ENCODE data around the gene NPC2. TPM values are rescaled to one million over a fixed set of nuclear protein-coding genes. Genes with fewer than 3 reads are reported as not detected.

Gene NPC2
- total RNA-seq, 1 experiment from 2014 or later, result 137 TPM

DNA sequence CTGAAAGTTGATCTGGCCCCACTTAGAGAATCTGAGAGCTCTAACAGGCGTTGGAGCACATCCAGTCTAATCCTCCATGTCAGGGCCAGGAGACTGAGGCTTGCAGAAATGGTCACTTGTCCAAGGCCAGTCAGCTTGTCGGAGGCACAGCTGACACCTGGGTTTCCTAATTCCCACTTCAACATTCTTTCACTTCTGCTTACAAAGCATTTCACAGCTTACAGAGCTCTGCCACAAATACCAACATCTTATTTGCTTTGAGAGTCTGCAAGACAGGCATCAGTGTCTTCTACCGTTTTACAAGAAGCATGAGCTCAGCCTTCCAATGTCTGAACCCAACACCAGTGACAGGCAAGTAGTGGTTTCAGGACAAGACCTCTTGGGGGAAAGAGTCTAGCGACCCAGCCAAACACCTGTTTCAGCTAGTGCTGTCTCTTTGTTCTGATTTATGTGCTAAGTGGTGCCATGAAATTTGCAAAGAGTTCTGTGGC, 32.3 kb upstream of the NPC2 start:
- H3K9me3 Mint-ChIP-seq, result no peaks in the 10 kb centered on the region
- H3K4me1 Mint-ChIP-seq, result peaks cover 14 to 21% of the 10 kb centered on the region in 2 experiments
- Histone ChIP-seq H3K4me1 (ENCODE audit: insufficient read depth, low read length) (no peaks in the 10 kb centered on the region), H3K18ac (ENCODE audit: insufficient read length, low read depth, low read length) (no peak overlapping the region), H2BK120ac (ENCODE audit: low read depth, low read length, poor library complexity, severe bottlenecking) (no peak overlapping the region), H3K79me1 (ENCODE audit: insufficient read depth, low read depth, low read length, poor library complexity, severe bottlenecking) (no peaks in the 10 kb centered on the region), H2BK15ac (ENCODE audit: low read depth, low read length) (no peak overlapping the region), H4K91ac (ENCODE audit: insufficient read length, low read depth, low read length) (no peak overlapping the region), H2AFZ (ENCODE audit: low read length) (no peak overlapping the region), H4K8ac (replicated peaks; ENCODE audit: insufficient read length, low read depth, low read length) (no peak overlapping the region), H3K14ac (ENCODE audit: insufficient read depth, low read length) (no peak overlapping the region), H3T11ph (ENCODE audit: low read length) (no peak overlapping the region), H3K56ac (ENCODE audit: insufficient read length, low read depth, low read length) (no peak overlapping the region), H2BK20ac (ENCODE audit: low read depth, low read length, poor library complexity, severe bottlenecking) (no peak overlapping the region), H3K27me3 (ENCODE audit: insufficient read depth, low read length) (no peaks in the 10 kb centered on the region), H2BK12ac (ENCODE audit: insufficient read length, low read depth, low read length) (no peak overlapping the region), H3K4ac (ENCODE audit: low read depth, low read length) (no peak overlapping the region), H3K27ac (ENCODE audit: insufficient read length, low read depth, low read length) (no peak overlapping the region), H2BK5ac (ENCODE audit: insufficient read length, low read length) (no peak overlapping the region), H4K20me1 (ENCODE audit: control insufficient read depth, insufficient read depth, insufficient read length) (no peaks in the 10 kb centered on the region), H3K9me3 (ENCODE audit: control insufficient read depth, low read depth, low read length) (no peaks in the 10 kb centered on the region), H4K5ac (ENCODE audit: insufficient read length, low read depth, low read length) (no peak overlapping the region), H3K9ac (ENCODE audit: extremely low read depth, insufficient read length, low read length) (no peak overlapping the region), H3K23me2 (ENCODE audit: insufficient read length, low read depth, low read length, poor library complexity, severe bottlenecking) (no peaks in the 10 kb centered on the region), H3K4me2 (ENCODE audit: insufficient read depth, insufficient read length, low read length) (no peak overlapping the region), H2AK5ac (ENCODE audit: insufficient read length, low read length) (no peak overlapping the region), H3K79me2 (ENCODE audit: insufficient read depth, low read length) (no peaks in the 10 kb centered on the region), H3K23ac (ENCODE audit: insufficient read length, low read depth, low read length) (no peak overlapping the region)
- no peak overlapping the region; a peak in 1 of 7 replicates for H3K27ac Mint-ChIP-seq
- no CpG with 5 or more reads among the region's 4 CpGs for WGBS (ENCODE audit: extremely low coverage, insufficient read length, low lambda C conversion rate)
- no peak for DNase-seq
- no peaks in the 10 kb centered on the region for H3K36me3 Mint-ChIP-seq (ENCODE audit: insufficient read depth in 1 of 3, low read depth in 3 of 3)
- H3K27me3 Mint-ChIP-seq (ENCODE audit: low read depth), result peaks cover 6% of the 10 kb centered on the region
- TF ChIP-seq, protein P1, sequence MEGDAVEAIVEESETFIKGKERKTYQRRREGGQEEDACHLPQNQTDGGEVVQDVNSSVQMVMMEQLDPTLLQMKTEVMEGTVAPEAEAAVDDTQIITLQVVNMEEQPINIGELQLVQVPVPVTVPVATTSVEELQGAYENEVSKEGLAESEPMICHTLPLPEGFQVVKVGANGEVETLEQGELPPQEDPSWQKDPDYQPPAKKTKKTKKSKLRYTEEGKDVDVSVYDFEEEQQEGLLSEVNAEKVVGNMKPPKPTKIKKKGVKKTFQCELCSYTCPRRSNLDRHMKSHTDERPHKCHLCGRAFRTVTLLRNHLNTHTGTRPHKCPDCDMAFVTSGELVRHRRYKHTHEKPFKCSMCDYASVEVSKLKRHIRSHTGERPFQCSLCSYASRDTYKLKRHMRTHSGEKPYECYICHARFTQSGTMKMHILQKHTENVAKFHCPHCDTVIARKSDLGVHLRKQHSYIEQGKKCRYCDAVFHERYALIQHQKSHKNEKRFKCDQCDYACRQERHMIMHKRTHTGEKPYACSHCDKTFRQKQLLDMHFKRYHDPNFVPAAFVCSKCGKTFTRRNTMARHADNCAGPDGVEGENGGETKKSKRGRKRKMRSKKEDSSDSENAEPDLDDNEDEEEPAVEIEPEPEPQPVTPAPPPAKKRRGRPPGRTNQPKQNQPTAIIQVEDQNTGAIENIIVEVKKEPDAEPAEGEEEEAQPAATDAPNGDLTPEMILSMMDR (conservative IDR thresholded peaks at IDR 0.05), result no peak
- H3K4me3 Mint-ChIP-seq, result no peak overlapping the region
